NCI-H1105 treated with DMSO at 0.1 percent for 48 hours (cell line): ENCODE measurements around the gene SKI.
"Not testable (repeated sequence)": the region's sequence is repeated elsewhere in the genome, so short reads cannot be mapped to it uniquely, and the experiment has no call there.

ENCODE experiments used
- DNase-seq: peaks from one replicate; lab custom pipeline; 2025; lab: John Stamatoyannopoulos, UW

The SKI gene

DNA sequence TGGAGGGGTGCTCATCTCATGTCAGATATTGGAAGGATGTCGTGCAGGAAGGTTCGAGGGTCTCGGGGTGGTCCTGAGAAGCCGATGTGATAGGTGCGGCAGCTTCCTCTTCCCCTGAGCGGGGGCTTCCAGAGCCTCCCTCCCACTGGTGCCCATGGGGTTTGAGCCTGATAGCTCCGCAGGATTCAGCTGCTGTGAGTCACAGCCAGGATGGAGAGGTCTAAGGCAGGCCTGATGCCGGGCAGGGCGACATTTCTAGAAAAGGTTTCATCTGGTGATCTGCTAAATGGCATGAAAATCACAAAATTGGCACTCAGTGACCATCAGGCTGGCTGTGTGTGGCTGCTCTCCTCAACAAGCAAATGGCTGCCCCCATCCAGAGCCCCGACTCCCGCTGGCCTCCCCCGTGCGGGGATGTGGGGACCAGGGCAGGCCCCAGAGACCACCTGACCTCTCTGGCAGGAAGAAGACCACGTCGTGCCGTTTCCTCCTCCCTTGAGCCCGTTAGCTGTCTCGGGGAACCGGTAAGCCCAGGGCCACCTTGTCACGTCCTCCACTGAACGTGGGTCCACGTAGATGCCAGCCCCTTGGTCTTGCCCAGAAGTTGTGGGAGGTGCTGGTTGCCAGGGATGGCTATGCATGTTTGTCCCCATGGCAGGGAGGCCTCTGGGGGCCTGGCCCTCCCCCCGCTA lies 66.1 kb downstream of the SKI start:
- DNase-seq: no peak

DNA sequence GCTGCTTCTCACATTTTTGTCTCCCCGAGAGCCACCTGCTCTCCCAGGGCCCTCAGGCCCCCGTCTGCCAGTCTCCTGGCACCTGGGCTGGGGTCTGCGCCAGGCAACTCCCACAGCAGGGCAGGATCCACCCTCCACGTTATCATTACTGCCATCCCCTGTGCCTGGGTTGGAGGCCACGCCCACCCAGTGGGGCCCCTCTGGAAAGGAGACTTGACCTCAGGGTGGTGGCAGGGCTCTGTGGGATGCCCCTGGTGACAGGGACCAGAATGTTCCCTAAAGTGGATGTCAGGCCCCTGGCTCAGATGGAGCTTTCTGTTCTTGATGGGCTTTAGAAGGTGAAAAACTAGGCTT lies 66.6 kb downstream of the SKI start:
- DNase-seq: no peak

DNA sequence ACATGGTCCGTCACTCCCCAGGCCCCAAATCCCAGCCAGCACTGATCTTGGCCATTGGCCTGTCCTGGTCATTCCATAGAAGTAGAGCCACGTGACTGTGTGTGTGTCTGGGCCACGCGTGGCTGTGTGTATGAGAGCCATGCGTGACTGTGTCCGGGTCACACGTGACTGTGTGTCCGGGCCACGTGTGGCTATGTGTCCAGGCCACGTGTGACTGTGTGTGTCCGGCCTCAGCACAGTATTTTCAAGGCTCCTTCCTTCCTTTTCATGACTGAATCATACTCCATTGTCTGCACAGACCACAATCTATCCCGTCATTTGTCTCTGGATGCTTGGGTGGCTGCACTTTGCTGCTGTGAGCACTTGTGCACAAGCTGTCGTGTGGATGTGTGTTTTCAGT lies 67.4 kb downstream of the SKI start:
- DNase-seq: no peak

DNA sequence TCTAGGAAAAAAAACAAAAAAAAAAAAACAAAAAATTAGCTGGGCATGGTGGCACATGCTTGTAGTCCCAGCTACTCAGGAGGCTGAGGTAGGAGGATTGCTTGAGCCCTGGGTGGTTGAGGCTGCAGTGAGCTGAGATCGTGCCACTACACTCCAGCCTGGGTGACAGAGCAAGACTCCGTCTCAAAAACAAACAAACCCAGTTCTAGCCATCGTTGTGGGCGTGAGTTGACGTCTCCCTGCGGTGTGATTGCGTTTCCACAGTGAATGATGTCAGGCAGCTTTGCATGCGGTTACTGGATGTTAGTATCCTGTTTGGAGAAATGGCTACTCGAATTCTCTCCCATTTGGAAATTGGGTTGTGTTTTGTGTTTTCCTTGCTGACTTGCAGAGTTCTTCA lies 68.1 kb downstream of the SKI start:
- not testable (repeated sequence) for DNase-seq

DNA sequence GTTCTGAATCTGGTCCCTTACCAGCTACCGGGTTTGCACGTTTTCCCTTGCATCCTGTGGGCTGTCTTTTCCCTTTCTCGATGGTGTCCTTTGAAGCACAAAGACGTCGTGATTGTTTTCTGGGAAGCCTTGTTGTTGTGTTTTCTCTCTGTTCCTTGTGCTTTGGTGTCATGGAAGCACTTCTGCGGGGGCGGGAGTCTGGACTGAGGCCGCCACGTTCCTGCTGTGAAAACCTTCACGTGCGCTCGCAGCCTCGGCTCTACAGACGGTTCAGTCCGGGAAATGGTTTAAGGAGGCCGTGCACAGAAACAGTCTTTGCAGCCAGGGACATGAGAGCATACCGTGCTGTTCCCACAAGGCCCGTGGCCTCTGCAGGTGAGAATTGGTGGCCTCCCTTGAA lies 68.5 kb downstream of the SKI start:
- no peak for DNase-seq

DNA sequence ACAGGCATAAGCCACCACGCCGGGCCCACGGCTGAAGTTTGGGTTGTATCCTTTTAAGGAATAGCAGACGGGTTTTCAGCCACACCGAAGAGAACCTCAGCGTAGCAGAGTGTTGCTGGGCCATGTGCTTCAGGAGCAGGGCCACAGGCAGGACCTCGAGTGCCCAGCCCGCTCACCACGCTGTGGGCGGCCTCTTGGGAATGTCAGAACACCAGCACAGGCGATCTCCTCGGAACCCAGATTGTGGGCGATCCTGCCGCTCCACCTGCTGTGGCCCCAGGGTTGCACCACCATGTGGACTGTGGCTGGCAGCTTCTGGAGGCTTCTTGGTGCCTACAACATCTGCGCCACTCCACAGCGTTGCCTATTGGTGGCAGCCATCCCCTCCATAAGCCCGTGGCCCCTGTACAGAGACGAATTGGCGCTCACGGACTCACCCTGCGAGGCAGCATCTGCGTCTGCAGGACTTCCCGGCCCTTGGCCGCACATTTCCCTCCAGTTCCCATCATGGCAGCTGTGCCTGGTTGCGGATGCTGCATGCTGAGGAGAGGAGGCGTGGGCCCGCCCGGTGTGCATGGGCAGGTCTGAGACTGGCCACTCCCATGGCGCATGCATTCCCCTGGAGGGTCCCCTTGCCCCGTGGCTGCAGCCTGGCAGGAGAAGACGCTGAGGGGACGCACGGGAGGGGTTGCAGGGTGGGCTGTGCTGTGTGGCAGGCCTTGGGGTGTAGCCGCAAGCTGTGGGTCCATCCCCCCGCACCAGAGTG lies 69.3 kb downstream of the SKI start:
- DNase-seq: no peak

DNA sequence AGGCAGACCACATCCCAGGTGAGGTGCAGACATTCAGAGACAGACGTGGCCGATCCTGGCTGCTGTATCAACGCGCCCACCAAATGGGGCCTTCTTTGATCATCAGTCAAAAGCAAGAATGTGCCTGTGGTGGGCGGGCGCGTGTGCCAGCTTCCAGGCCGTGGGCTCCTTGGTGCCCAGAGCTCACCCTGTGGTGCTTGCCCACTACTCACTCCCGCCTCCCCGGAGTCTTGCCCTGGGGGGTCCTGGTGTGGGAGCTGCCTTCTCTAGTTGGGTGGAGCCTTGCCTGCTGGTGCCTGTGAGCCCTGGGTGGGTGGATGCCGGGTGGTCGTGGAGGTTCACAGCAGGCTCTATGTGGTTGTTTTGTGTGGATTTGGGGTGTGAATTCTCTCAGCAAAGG lies 70.6 kb downstream of the SKI start:
- DNase-seq: no peak

DNA sequence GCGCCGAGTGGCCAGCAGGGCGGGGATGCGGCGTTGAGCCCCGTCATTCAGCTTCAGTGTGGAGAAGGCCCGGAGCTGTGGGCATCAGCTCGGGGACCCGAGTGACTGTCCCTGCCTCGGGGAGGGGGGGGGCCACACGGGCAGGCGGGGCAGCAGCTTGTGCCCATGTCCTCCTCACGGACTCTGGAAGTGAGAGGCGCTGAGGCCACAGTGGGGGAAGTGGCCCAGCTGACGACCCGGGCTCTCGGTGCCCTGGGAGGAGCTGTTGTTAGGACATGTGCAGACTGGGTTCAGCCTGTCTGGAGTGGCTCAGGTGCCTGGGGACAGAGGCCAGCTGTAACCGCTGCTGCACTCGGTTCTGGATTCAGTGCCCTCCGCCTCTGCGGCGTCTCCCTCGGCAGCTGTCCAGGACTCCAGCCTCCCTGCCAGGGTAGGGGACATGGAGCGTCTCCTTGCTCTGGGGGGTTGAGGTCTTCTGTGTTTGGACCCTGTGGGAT lies 71.1 kb downstream of the SKI start:
- DNase-seq: no peak

DNA sequence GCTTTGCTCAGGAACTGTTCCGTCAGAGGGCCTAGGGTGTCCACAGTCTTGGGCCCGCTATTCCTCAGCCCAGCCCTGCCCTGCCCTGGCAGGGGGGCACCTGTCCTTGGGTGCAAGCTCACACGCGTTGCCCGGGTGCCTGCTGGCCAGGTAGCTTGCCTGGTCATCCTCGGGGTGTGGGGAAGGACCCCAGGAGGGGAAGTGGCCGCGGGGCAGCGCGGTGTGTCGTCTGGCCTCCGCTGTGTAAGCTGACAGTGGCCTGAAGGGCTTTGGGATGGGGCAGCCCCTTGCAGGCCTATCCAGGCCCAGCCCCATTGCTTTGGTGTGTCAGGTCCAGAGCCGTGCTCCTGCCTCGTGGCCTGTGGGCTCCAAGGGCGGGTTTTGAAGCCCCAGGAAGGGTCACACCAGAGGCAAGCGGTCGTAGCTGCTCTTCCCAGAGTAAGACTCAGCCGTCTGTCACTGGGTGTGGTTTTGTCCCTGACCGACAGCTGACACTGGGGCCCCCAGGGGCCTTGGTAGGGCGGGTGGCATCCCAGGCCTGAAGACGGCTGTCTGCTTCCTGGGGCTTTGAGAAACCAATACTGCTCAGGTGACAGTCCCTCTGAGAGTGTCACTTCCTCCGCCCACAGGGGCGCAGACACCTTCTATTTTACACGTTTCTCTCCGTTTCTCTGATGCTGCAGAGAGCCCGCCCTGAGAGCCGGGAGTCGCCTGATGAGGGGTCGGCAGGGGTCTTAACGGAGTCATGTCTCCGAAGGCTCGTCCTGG lies 72.1 kb downstream of the SKI start:
- no peak for DNase-seq

DNA sequence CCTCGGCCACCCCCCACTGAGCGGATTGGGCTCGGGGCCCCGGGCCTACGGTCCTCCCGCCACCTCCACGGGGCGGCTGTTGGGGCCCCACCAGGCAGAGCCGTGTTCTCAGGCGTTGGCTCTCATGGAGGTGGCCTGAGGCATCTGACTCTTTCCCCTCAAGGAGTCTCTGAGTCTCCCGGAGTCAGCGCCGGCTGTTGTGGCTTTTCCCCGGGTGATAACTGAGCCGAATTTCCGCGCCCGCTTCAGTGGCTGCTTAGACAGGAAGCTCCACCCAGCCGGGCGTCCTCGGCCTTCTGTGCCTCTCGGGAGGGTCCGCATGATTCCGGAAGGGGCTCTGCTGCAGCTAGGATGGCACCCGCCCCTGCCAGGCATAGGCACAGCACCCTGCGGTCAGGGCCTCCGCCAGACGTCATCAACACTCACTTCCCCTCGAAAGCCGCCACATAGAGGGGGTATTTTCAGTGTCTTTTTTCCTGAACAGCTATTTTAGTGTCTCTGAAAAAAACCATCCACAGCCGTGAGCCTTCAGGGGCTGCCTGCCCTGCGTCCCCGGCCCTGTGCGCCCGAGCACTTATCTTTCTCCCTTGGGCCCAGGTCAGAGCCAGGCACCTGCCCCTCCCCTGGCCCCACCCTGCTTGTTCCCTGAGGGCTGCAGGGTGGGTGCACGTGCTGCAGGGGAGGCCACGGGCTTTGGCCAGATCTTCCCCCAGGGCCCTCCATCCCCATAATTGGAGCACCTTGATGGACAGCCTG lies 72.9 kb downstream of the SKI start:
- DNase-seq: no peak

DNA sequence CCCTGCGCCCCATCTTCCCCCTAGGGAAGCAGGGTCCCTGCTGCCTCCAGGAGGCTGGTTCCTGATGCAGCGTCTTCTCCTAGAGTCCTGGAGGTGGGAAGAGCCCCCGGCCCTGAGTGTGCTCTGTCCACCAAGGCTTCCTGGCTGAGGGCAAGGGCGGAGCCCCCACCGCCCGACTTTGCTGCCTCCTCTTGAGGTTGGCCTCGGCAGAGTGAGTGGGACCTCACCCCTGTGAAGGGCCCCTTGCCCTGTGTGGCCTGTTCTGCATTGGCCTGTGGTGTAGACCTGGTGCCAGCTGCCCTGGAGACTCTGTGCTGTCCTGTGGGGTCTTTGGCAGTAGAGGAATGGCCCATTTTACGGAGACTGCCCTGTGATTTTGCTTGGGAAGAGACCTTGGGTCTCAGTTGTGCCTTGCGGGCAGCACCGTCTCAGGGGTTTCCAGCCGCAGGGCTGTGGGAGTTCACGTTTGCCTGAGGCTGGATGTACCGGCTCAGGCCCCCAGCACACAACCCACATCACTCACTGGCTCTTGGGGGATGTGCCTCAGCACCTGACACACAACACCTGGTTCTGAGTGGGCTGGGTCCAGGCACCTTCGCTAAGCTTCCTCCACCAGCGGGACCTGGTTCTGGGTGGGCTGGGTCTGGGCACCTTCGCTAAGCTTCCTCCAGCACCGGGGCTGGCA lies 73.6 kb downstream of the SKI start:
- no peak for DNase-seq

DNA sequence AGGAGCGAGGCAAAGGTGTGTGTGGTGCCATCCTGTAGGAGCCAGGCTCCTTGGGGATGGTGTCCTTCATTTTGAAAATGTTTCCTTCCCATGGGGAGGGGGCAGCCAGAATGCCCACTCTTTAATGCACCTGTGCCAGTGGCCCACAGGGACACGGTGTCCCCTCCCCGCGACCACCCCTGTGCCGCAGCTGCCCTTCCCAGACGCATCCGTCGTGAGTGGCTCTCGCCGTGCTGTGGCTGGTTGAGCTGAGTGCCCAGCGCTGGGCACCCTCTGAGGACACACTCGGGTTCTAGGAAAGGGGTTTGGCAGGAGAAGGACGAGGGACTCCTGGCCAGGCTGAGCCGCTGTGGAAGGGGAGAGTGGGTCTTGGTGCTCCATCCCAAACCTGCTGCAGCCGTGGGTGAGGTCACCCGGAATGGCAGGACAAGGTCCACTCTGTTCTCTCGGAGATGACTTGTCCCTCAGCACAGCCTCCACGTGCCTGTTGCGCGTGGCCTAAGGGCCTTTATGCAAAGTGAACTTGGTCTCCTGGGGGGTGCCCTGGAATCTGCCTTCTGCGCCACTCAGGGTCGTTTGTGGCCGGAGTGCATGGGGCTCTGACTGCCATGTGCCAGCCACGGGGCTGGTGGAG lies 74.3 kb downstream of the SKI start:
- DNase-seq: no peak

DNA sequence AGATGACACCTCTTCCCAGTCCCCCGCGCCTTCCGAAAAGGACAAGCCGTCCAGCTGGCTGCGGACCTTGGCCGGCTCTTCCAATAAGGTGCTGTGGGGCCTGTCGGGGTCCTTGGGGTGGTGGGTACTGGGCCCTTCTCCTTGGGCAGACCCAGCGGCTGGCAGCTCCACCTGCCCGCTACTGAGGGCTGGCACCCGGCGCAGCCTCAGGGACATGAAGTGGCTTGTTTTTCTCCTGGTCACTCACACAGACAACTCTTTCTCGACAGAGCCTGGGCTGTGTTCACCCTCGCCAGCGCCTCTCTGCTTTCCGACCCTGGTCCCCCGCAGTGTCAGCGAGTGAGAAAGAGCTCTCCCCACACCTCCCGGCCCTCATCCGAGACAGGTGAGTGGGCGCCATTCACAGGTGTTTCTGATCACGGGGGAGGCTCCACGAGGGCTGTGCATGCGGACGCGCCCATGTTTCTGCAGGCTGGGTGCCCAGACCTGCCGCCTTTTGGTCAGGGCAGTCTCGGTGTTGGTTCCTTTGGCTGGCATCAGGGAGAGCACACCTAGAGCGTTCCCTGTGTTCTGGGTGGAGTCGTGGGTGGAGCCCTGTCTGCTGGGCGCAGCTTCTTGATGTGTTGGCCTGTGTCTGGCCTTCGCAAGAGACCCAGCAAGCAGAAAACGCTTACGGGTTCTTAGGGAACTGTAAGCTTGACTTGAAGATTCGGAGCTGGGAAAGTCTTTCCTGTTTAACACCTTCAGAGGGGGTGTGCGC lies 75.1 kb downstream of the SKI start:
- no peak for DNase-seq

DNA sequence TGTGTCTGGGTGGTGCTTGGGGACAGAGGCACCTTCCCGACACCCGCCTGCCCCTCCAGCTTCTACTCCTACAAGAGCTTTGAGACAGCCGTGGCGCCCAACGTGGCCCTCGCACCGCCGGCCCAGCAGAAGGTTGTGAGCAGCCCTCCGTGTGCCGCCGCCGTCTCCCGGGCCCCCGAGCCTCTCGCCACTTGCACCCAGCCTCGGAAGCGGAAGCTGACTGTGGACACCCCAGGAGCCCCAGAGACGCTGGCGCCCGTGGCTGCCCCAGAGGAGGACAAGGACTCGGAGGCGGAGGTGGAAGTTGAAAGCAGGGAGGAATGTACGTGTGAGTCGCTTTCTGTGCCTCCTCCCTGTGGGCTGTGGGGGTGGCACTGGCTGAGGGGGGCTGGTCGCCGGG lies 75.7 kb downstream of the SKI start:
- no peak for DNase-seq

DNA sequence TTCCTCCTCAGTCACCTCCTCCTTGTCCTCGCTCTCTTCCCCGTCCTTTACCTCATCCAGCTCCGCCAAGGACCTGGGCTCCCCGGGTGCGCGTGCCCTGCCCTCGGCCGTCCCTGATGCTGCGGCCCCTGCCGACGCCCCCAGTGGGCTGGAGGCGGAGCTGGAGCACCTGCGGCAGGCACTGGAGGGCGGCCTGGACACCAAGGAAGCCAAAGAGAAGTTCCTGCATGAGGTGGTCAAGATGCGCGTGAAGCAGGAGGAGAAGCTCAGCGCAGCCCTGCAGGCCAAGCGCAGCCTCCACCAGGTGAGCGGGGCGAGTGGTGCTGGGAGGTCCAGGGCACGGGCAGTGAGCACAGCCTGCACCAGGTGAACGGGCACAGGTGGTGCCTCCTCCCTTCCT lies 76.2 kb downstream of the SKI start:
- no peak for DNase-seq

DNA sequence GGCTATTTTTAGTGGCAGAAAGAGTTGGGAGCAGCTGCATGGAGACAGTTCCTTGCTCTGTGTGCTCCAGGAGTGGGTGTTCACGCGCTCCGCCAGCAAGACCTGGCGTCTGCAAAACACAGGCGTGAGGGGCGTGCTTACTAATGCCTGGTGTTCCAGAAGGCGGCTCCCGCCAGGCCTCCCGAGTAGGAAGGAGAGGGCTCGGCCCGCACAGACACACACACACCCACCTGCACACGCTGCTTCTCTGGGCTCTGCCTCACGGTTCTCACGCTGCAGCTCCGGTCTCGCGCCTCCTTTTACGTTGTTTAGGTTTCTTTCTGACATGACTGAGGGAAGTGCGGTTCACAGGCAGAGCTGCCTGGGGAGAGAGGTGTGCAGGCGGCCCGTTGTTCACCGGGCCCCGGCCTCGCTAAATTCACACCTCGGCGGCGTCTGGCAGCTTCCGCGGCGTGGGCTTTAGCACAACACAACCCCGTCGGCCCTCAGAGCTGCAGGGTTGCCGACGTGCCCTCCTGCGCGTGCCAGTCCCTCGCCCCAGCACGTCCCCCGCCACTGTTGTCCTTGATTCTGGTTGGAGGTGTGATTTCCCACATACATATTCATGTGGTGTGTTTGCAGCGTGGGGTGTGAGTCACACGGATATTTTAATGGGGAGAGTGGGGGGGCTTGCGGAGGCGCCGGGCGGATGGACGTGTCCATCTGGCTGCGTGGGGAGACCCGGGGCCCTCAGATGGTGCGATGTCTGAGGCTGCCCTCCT lies 77.0 kb downstream of the SKI start:
- no peak for DNase-seq

DNA sequence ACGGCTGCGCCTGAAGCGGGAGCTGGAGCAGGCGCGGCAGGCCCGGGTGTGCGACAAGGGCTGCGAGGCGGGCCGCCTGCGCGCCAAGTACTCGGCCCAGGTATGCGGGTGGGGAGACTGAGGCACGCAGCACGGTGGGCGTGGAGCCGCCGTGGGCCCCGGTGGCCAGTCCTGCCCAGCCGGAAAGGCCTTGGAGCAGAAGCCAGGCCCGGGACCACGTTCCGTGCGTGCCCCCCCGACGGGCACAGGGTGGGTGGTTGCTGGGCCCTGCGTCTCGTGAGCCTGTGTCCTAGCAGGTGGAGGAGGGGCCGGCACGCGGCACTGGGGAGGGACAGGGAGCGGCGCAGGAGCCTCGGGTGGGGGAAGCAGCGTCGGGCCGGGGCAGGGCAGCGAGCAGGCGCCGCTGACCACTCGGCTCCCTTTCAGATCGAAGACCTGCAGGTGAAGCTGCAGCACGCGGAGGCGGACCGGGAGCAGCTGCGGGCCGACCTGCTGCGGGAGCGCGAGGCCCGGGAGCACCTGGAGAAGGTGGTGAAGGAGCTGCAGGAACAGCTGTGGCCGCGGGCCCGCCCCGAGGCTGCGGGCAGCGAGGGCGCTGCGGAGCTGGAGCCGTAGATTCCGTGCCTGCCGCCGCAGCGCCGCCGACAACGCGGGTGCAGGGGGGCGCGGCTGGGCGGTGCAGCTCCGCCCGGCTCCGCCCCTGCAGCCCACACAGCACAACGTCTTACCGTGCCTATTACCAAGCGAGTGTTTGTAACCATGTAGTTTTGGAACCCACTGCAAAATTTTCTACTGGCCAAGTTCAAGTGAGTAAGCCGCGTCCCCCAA lies 78.2 kb downstream of the SKI start:
- no peak for DNase-seq

DNA sequence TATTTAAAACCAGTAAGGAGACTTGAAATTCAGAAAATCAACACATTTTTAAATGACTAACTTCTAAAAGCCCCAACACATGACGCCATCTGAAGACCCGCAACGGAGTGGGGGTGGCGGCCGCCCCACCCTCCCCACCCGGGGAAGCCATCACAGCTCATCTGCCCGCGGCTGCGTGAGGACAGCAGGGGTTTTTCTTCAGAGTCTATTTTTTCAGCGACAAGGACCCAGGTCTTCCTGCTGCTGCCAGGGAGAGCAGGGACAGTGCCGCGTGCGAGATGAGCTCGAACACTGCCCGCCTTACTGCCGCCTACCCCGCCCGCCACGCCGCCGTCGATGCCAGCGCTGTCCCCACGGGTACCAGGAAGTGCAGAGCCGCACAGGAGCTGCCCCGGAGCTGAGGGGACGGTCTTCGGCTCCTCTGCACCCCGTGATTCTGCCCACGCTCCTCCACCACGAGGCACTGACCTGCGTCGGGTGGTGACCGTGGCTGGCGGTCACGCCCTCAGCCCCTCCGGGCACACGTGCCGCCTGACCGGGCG lies 79.0 kb downstream of the SKI start:
- DNase-seq: no peak
